Measurements from ENCODE around the gene EHD1.

The EHD1 gene

GRCh38 chr11:64924910-64925284 is 46.5 kb upstream of the EHD1 start:
- Histone ChIP-seq H3K4me1 (ENCODE audit: control insufficient read depth, low read length) (peaks cover 27% of the 10 kb centered on the region), H3K79me2 (ENCODE audit: control insufficient read depth, low read length) (no peaks in the 10 kb centered on the region), H3K27me3 (ENCODE audit: control insufficient read depth, low read length) (no peaks in the 10 kb centered on the region), H4K20me1 (ENCODE audit: control insufficient read depth, insufficient read depth, low read depth, low read length) (no peaks in the 10 kb centered on the region), H3K36me3 (ENCODE audit: control insufficient read depth, low read length) (no peaks in the 10 kb centered on the region), H3K4me3 (ENCODE audit: low read length) (peak overlapping the region; percentile 75), H3K9me3 (ENCODE audit: control insufficient read depth, insufficient read depth, low read length) (no peaks in the 10 kb centered on the region), H3K27ac (ENCODE audit: low read depth, low read length) (no peak overlapping the region), H3K4me2 (ENCODE audit: low read length) (peak overlapping the region; percentile 72), H3F3A (ENCODE audit: control insufficient read depth, insufficient read depth) (no peaks in the 10 kb centered on the region), H3K9me2 (replicated peaks; ENCODE audit: control insufficient read depth, low read length) (no peaks in the 10 kb centered on the region)
- TF ChIP-seq EZH2phosphoT487 (IDR thresholded peaks at IDR 0.05; ENCODE audit: borderline replicate concordance, low read length), result no peak
- TF ChIP-seq CTCF (IDR thresholded peaks at IDR 0.05; ENCODE audit: low read depth, low read length, poor library complexity, severe bottlenecking), result no peak

- Histone ChIP-seq H3K79me2 (ENCODE audit: control insufficient read depth, low read length) (no peaks in the 10 kb centered on the region), H3K27ac (ENCODE audit: low read depth, low read length) (0 out of 2 replicates have a peak within 1 kb of the TSS, but pooled peaks have one; percentile 22), H3K9me3 (ENCODE audit: control insufficient read depth, insufficient read depth, low read length) (no peaks in the 10 kb centered on the region), H3K4me1 (ENCODE audit: control insufficient read depth, low read length) (peaks cover 31% of the 10 kb centered on the region), H3K9me2 (replicated peaks; ENCODE audit: control insufficient read depth, low read length) (no peaks in the 10 kb centered on the region), H3K36me3 (ENCODE audit: control insufficient read depth, low read length) (no peaks in the 10 kb centered on the region), H3K4me3 (ENCODE audit: low read length) (peak within 1 kb of the TSS; percentile 75), H4K20me1 (ENCODE audit: control insufficient read depth, insufficient read depth, low read depth, low read length) (no peaks in the 10 kb centered on the region), H3F3A (ENCODE audit: control insufficient read depth, insufficient read depth) (no peaks in the 10 kb centered on the region), H3K27me3 (ENCODE audit: control insufficient read depth, low read length) (no peaks in the 10 kb centered on the region), H3K4me2 (ENCODE audit: low read length) (peak within 1 kb of the TSS; percentile 72)
- TF ChIP-seq EZH2phosphoT487 (IDR thresholded peaks at IDR 0.05; ENCODE audit: borderline replicate concordance, low read length) (no peak), CTCF (IDR thresholded peaks at IDR 0.05; ENCODE audit: low read depth, low read length, poor library complexity, severe bottlenecking) (no peak)
Observed at GRCh38 chr11:64923944-64924909, 45.8 kb upstream of the EHD1 start, which contains the start of gene PPP2R5B. Gene PPP2R5B (plus strand): TSS chr11:64924689. CDS start chr11:64925735, 1,046 bp downstream.

GRCh38 chr11:64923151-64923661 is 44.8 kb upstream of the EHD1 start:
- Histone ChIP-seq H3F3A (ENCODE audit: control insufficient read depth, insufficient read depth) (no peaks in the 10 kb centered on the region), H3K27me3 (ENCODE audit: control insufficient read depth, low read length) (no peaks in the 10 kb centered on the region), H3K9me2 (replicated peaks; ENCODE audit: control insufficient read depth, low read length) (no peaks in the 10 kb centered on the region), H3K79me2 (ENCODE audit: control insufficient read depth, low read length) (no peaks in the 10 kb centered on the region), H4K20me1 (ENCODE audit: control insufficient read depth, insufficient read depth, low read depth, low read length) (no peaks in the 10 kb centered on the region), H3K4me2 (ENCODE audit: low read length) (peak overlapping the region; percentile 72; the same call in 1 of the 2 replicates), H3K9me3 (ENCODE audit: control insufficient read depth, insufficient read depth, low read length) (no peaks in the 10 kb centered on the region), H3K4me1 (ENCODE audit: control insufficient read depth, low read length) (peaks cover 38% of the 10 kb centered on the region), H3K4me3 (ENCODE audit: low read length) (no peak overlapping the region), H3K27ac (ENCODE audit: low read depth, low read length) (no peak overlapping the region), H3K36me3 (ENCODE audit: control insufficient read depth, low read length) (no peaks in the 10 kb centered on the region)
- TF ChIP-seq EZH2phosphoT487 (IDR thresholded peaks at IDR 0.05; ENCODE audit: borderline replicate concordance, low read length), result no peak
- TF ChIP-seq CTCF (IDR thresholded peaks at IDR 0.05; ENCODE audit: low read depth, low read length, poor library complexity, severe bottlenecking), result no peak
